GM23338 (cell line): Measurements from ENCODE around the gene CDC42BPA. TPM values are rescaled to one million over a fixed set of nuclear protein-coding genes. Genes with fewer than 3 reads are reported as not detected.
A peak's percentile ranks its signal among the peaks of the same experiment; 100 is the strongest.

Experiments used
- ATAC-seq: fragments of 200-7000 bp; cut with Tn5 transposase; 3 replicates; pipeline ENCODE4 v1.9.1; 2020
- DNase-seq: peaks from one replicate; pipeline ENCODE4 v3.0.0-alpha.2; 2015; ENCODE audit warnings: low spot score
- H2AFZ ChIP-seq: fragments of 200-600 bp; sonication (generic); 2 replicates; pipeline ENCODE4 v1.8.0; 2016; ENCODE audit warnings: antibody characterized with exemption, mild to moderate bottlenecking, moderate library complexity
- H3F3A ChIP-seq: fragments of 200-600 bp; sonication (generic); replicated peaks from 2 replicates; pipeline ENCODE4 v1.8.0; 2017; ENCODE audit warnings: antibody characterized with exemption, mixed run types, low read depth
- H3K27ac ChIP-seq: fragments of 200-600 bp; sonication (generic); 2 replicates; pipeline ENCODE4 v1.6.1; 2016; ENCODE audit warnings: low read depth
- H3K27me3 ChIP-seq: fragments of 200-600 bp; sonication (generic); 2 replicates; pipeline ENCODE4 v1.8.0; 2016; ENCODE audit warnings: mild to moderate bottlenecking, mixed run types, moderate library complexity; ENCODE audit not compliant: insufficient read depth
- H3K36me3 ChIP-seq: fragments of 200-600 bp; sonication (generic); 2 replicates; pipeline ENCODE4 v1.8.0; 2016; ENCODE audit warnings: mild to moderate bottlenecking; ENCODE audit not compliant: insufficient read depth
- H3K4me1 ChIP-seq: fragments of 200-600 bp; sonication (generic); 2 replicates; pipeline ENCODE4 v1.8.0; 2016; ENCODE audit warnings: mild to moderate bottlenecking, moderate library complexity; ENCODE audit not compliant: insufficient read depth
- H3K4me2 ChIP-seq: fragments of 200-600 bp; sonication (generic); 2 replicates; pipeline ENCODE4 v1.7.1; 2017; ENCODE audit warnings: mixed run types
- H3K4me3 ChIP-seq: fragments of 200-600 bp; sonication (generic); 2 replicates; pipeline ENCODE4 v1.6.1; 2016; ENCODE audit warnings: mixed run types
- H3K79me2 ChIP-seq: fragments of 200-600 bp; sonication (generic); replicated peaks from 2 replicates; pipeline ENCODE4 v1.8.0; 2017; ENCODE audit warnings: mild to moderate bottlenecking; ENCODE audit not compliant: insufficient read depth
- H3K9me2 ChIP-seq: fragments of 200-600 bp; sonication (generic); 2 replicates; pipeline ENCODE4 v1.8.0; 2017; ENCODE audit not compliant: insufficient read depth
- H4K20me1 ChIP-seq: fragments of 200-600 bp; sonication (generic); replicated peaks from 2 replicates; pipeline ENCODE4 v1.8.0; 2017; ENCODE audit warnings: mild to moderate bottlenecking; ENCODE audit not compliant: insufficient read depth
- H3K27ac Mint-ChIP-seq: 2 replicates; pipeline ENCODE4 v1.8.0; 2020; ENCODE audit warnings: inconsistent platforms, mild to moderate bottlenecking, moderate library complexity, mixed read lengths
- H3K27me3 Mint-ChIP-seq: 3 replicates; pipeline ENCODE4 v1.8.0; 2022; ENCODE audit warnings: low read depth, mild to moderate bottlenecking, moderate library complexity, mixed read lengths, inconsistent platforms; ENCODE audit not compliant: insufficient read depth, poor library complexity
- H3K36me3 Mint-ChIP-seq: 3 replicates; pipeline ENCODE4 v1.8.0; 2021; ENCODE audit warnings: low read depth, mild to moderate bottlenecking, inconsistent platforms, moderate library complexity, mixed read lengths
- H3K4me1 Mint-ChIP-seq: 3 replicates; pipeline ENCODE4 v1.8.0; 2020; ENCODE audit warnings: mild to moderate bottlenecking, inconsistent platforms, mixed read lengths
- H3K4me3 Mint-ChIP-seq: 3 replicates; pipeline ENCODE4 v1.8.0; 2021; ENCODE audit warnings: moderate library complexity, mild to moderate bottlenecking, inconsistent platforms, mixed read lengths
- H3K9me3 Mint-ChIP-seq: 3 replicates; pipeline ENCODE4 v1.8.0; 2020; ENCODE audit warnings: moderate library complexity, mild to moderate bottlenecking, inconsistent platforms, mixed read lengths
- CREB1 ChIP-seq: fragments of 250-450 bp; sonication (Bioruptor Pico); IDR thresholded peaks from 2 replicates; pipeline ENCODE4 v1.5.0; 2020; ENCODE audit warnings: low read depth, mild to moderate bottlenecking, moderate library complexity
- CTCF ChIP-seq, 2 experiments: fragments of 200-600 bp in 1 of 2; sonication (generic) in 1 of 2; conservative IDR thresholded peaks; 2 replicates each; pipeline versions ENCODE4 v1.5.1 to v1.6.1; 2016 to 2017; ENCODE audit warnings: antibody characterized with exemption in 2 of 2, low read depth in 2 of 2, mild to moderate bottlenecking in 2 of 2, moderate library complexity in 1 of 2
- ETS1 ChIP-seq: IDR thresholded peaks from 2 replicates; pipeline ENCODE4 v1.6.1; 2016; ENCODE audit warnings: antibody characterized with exemption
- EZH2 ChIP-seq: fragments of 200-600 bp; sonication (generic); IDR thresholded peaks from one replicate; pipeline ENCODE4 v1.8.0; 2017; ENCODE audit warnings: antibody characterized with exemption, mild to moderate bottlenecking, low read depth; ENCODE audit not compliant: unreplicated experiment
- NANOG ChIP-seq: IDR thresholded peaks from 2 replicates; pipeline ENCODE4 v1.6.1; 2016; ENCODE audit warnings: antibody characterized with exemption, borderline replicate concordance
- POLR2AphosphoS5 ChIP-seq: IDR thresholded peaks from 2 replicates; pipeline ENCODE4 v1.6.1; 2016; ENCODE audit warnings: antibody characterized with exemption, low read depth
- REST ChIP-seq: IDR thresholded peaks from one replicate; pipeline ENCODE4 v1.6.1; 2018; ENCODE audit warnings: antibody characterized with exemption; ENCODE audit not compliant: unreplicated experiment
- STAT1 ChIP-seq: IDR thresholded peaks from one replicate; pipeline ENCODE4 v1.6.1; 2016; ENCODE audit warnings: antibody characterized with exemption; ENCODE audit not compliant: unreplicated experiment
- ZNF331 ChIP-seq: fragments of 250-450 bp; sonication (Bioruptor Pico); IDR thresholded peaks from 2 replicates; pipeline ENCODE4 v1.5.0; 2020; ENCODE audit warnings: low read depth, mild to moderate bottlenecking, moderate library complexity
- ZNF462 ChIP-seq: fragments of 250-450 bp; sonication (Bioruptor Pico); IDR thresholded peaks from 2 replicates; pipeline ENCODE4 v1.5.0; 2020; ENCODE audit warnings: mild to moderate bottlenecking, moderate library complexity
- polyA plus RNA-seq: library from polyadenylated mRNA; unstranded; fragments of >200 nt; fragmentation: Nextera tagmentation; extraction: Ambion mirVana; gene quantifications from 2 replicates; pipeline ENCODE4 v1.2.1, GENCODE V29; 2016
- total RNA-seq: library from RNA; depleted of rRNA; stranded (reverse); fragments of >200 nt; shearing (Covaris generic); gene quantifications from 2 replicates; pipeline ENCODE4 v1.2.3, GENCODE V29; 2014

Gene CDC42BPA
- total and polyA plus RNA-seq, 2 experiments from 2014 or later: 17.7 to 40.1 TPM

GRCh38 chr1:227071895-227072587 is 246.3 kb downstream of the CDC42BPA start:
- H3K4me3 Mint-ChIP-seq: no peak overlapping the region
- no peaks in the 10 kb centered on the region for H3K9me3 Mint-ChIP-seq
- Histone ChIP-seq H3K4me1 (peaks cover 15% of the 10 kb centered on the region; the same call in 1 of the 2 replicates), H3K36me3 (no peaks in the 10 kb centered on the region), H2AFZ (no peak overlapping the region), H3K79me2 (no peaks in the 10 kb centered on the region), H3K4me3 (no peak overlapping the region), H3K27ac (no peak overlapping the region), H3K4me2 (no peak overlapping the region), H3F3A (no peaks in the 10 kb centered on the region), H3K27me3 (no peaks in the 10 kb centered on the region), H3K9me2 (no peaks in the 10 kb centered on the region), H4K20me1 (no peaks in the 10 kb centered on the region)
- no peak for TF ChIP-seq ZNF331
- no peak for TF ChIP-seq ETS1
- no peak for TF ChIP-seq NANOG
- no peak for TF ChIP-seq REST
- no peak for TF ChIP-seq STAT1
- no peak for TF ChIP-seq POLR2AphosphoS5
- no peak for TF ChIP-seq ZNF462 (CRISPR knock-in tag)
- no peak for TF ChIP-seq EZH2
- TF ChIP-seq CREB1 (CRISPR knock-in tag): no peak
- no peak for TF ChIP-seq CTCF (conservative IDR thresholded peaks at IDR 0.05; ENCODE audit: low read depth in 2 of 2)
- peaks cover 4% of the 10 kb centered on the region; the same call in 1 of the 3 replicates for H3K36me3 Mint-ChIP-seq
- DNase-seq (peak; percentile 7), ATAC-seq (peak; percentile 48; the same call in 2 of the 3 replicates)
- H3K27ac Mint-ChIP-seq: no peak overlapping the region; the same call in 1 of the 2 replicates
- no peaks in the 10 kb centered on the region for H3K27me3 Mint-ChIP-seq
- H3K4me1 Mint-ChIP-seq: peaks cover 12% of the 10 kb centered on the region
